HG02798 (cell line): Measurements from ENCODE around the gene CERS4.
"Not testable (repeated sequence)": the region's sequence is repeated elsewhere in the genome, so short reads cannot be mapped to it uniquely, and the experiment has no call there.

ENCODE experiments used
- ATAC-seq: cut with Tn5 transposase; IDR thresholded peaks from one replicate; pipeline ENCODE4 v1.9.1; 2021; ENCODE audit warnings: mild to moderate bottlenecking; ENCODE audit not compliant: unreplicated experiment, poor library complexity

CERS4 gene

GRCh38 chr19:8209462-8210378, 550 bp downstream of the CERS4 start:
- ATAC-seq = peak; percentile 77

GRCh38 chr19:8210421-8211101, 1.4 kb downstream of the CERS4 start:
- ATAC-seq = no peak

GRCh38 chr19:8212212-8212611, 3.0 kb downstream of the CERS4 start:
- no peak for ATAC-seq

GRCh38 chr19:8212916-8213315, 3.7 kb downstream of the CERS4 start:
- ATAC-seq = no peak

GRCh38 chr19:8213827-8214672, 4.9 kb downstream of the CERS4 start:
- ATAC-seq = no peak

GRCh38 chr19:8214802-8215201, 5.6 kb downstream of the CERS4 start:
- no peak for ATAC-seq

GRCh38 chr19:8215783-8216182, 6.6 kb downstream of the CERS4 start:
- ATAC-seq = no peak

- no peak for ATAC-seq
These were observed 7.2 kb downstream of the CERS4 start for GRCh38 chr19:8216357-8216756.

GRCh38 chr19:8218127-8218526, 9.0 kb downstream of the CERS4 start:
- not testable (repeated sequence) for ATAC-seq

GRCh38 chr19:8220481-8220880, 11.3 kb downstream of the CERS4 start:
- no peak for ATAC-seq

GRCh38 chr19:8221161-8221560, 12.0 kb downstream of the CERS4 start:
- no peak for ATAC-seq

- ATAC-seq = not testable (repeated sequence)
These were observed 14.3 kb downstream of the CERS4 start for GRCh38 chr19:8223442-8223841.

- no peak for ATAC-seq
These were observed 15.4 kb downstream of the CERS4 start for GRCh38 chr19:8224394-8225145.

- ATAC-seq = no peak
These were observed 22.0 kb downstream of the CERS4 start for GRCh38 chr19:8231073-8231604.

- no peak for ATAC-seq
These were observed 24.2 kb downstream of the CERS4 start for GRCh38 chr19:8233370-8233769.

GRCh38 chr19:8237026-8237425, 27.9 kb downstream of the CERS4 start:
- ATAC-seq = no peak

GRCh38 chr19:8238251-8238650, 29.1 kb downstream of the CERS4 start:
- ATAC-seq = no peak

- ATAC-seq = no peak
These were observed 30.5 kb downstream of the CERS4 start for GRCh38 chr19:8239528-8240273.
